HL-60/S4 treated with phorbol 12-myristate 13-acetate at 8.2 ng/mL for 4 days and 3 days (cell line): ENCODE measurements around the gene ANGPTL8.

Experiments used
- in situ Hi-C: fragments of 300-500 bp; cut with MboI; formaldehyde crosslinking; loops from 2 replicates; pipeline ENCODE4 v1.15.0; 2022; ENCODE audit warnings: low sequenced_read_pairs

ANGPTL8 gene

GRCh38 chr19:11260996-11261395, 21.6 kb downstream of the ANGPTL8 start:
- in situ Hi-C loops, result no loop called here

- in situ Hi-C loops, result no loop called here
These were observed 22.1 kb downstream of the ANGPTL8 start for GRCh38 chr19:11261431-11261970.

GRCh38 chr19:11261971-11262839, 22.8 kb downstream of the ANGPTL8 start, which contains the start of gene DOCK6:
Gene DOCK6 (minus strand): TSS chr19:11262524. CDS start chr19:11262440, 84 bp downstream.
- in situ Hi-C loops, result no loop called here

GRCh38 chr19:11263726-11264125, 24.3 kb downstream of the ANGPTL8 start:
- in situ Hi-C loops, result no loop called here

- in situ Hi-C loops, result no loop called here
These were observed 25.2 kb downstream of the ANGPTL8 start for GRCh38 chr19:11264452-11265176.

GRCh38 chr19:11265177-11265784, 25.9 kb downstream of the ANGPTL8 start:
- in situ Hi-C loops, result no loop called here

- in situ Hi-C loops, result no loop called here
These were observed 26.4 kb downstream of the ANGPTL8 start for GRCh38 chr19:11265785-11266236.

- in situ Hi-C loops, result no loop called here
These were observed 28.1 kb downstream of the ANGPTL8 start for GRCh38 chr19:11267316-11268085.

GRCh38 chr19:11268783-11269267, 29.4 kb downstream of the ANGPTL8 start:
- in situ Hi-C loops, result no loop called here

GRCh38 chr19:11269408-11269807, 30.0 kb downstream of the ANGPTL8 start:
- in situ Hi-C loops, result no loop called here

GRCh38 chr19:11273296-11273695, 33.9 kb downstream of the ANGPTL8 start:
- in situ Hi-C loops, result no loop called here

- in situ Hi-C loops, result no loop called here
These were observed 34.6 kb downstream of the ANGPTL8 start for GRCh38 chr19:11273989-11274388.

GRCh38 chr19:11274533-11275086, 35.2 kb downstream of the ANGPTL8 start:
- in situ Hi-C loops, result no loop called here

- in situ Hi-C loops, result no loop called here
These were observed 39.3 kb downstream of the ANGPTL8 start for GRCh38 chr19:11278670-11279069.

- in situ Hi-C loops, result no loop called here
These were observed 40.3 kb downstream of the ANGPTL8 start for GRCh38 chr19:11279505-11280236.

- in situ Hi-C loops, result no loop called here
These were observed 42.1 kb downstream of the ANGPTL8 start for GRCh38 chr19:11281356-11282049.

- in situ Hi-C loops, result no loop called here
These were observed 45.1 kb downstream of the ANGPTL8 start for GRCh38 chr19:11284515-11284914.

GRCh38 chr19:11286312-11286974, 47.0 kb downstream of the ANGPTL8 start:
- in situ Hi-C loops, result no loop called here
